CD14-positive monocyte (primary cell): ENCODE measurements around the gene SUMF2. TPM values are rescaled to one million over a fixed set of nuclear protein-coding genes. Genes with fewer than 3 reads are reported as not detected.

Experiments used
- DNase-seq, 3 donors: peaks; one replicate each; pipeline ENCODE4 v3.0.0-alpha.2; 2011 to 2022
- H2AFZ ChIP-seq: 2 replicates; pipeline ENCODE4 v1.6.0; 2012; ENCODE audit warnings: mild to moderate bottlenecking, low read depth, low read length, inconsistent platforms; ENCODE audit not compliant: insufficient read depth, poor library complexity, severe bottlenecking
- H3K27ac ChIP-seq, 2 donors: 1 replicate in 1 of 2; 2 replicates in 1 of 2; pipeline ENCODE4 v1.5.1; 2012 to 2013; ENCODE audit warnings: low read length in 2 of 2, control low read depth in 1 of 2, inconsistent platforms in 1 of 2, low read depth in 1 of 2, mild to moderate bottlenecking in 1 of 2
- H3K27me3 ChIP-seq, 2 donors: one replicate each; pipeline versions ENCODE4 v1.6.0 to v1.6.1; 2011 to 2013; ENCODE audit warnings: low read length in 2 of 2; ENCODE audit not compliant: control insufficient read depth in 2 of 2, insufficient read depth in 2 of 2
- H3K36me3 ChIP-seq, 2 donors: replicated peaks in 1 of 2; 1 replicate in 1 of 2; 2 replicates in 1 of 2; pipeline versions ENCODE4 v1.5.1 to v1.6.1; 2012 to 2013; ENCODE audit warnings: low read length in 2 of 2, control low read depth in 1 of 2, inconsistent platforms in 1 of 2, mild to moderate bottlenecking in 1 of 2; ENCODE audit not compliant: insufficient read depth in 2 of 2, control insufficient read depth in 1 of 2
- H3K4me1 ChIP-seq, 2 donors: 1 replicate in 1 of 2; 2 replicates in 1 of 2; pipeline versions ENCODE4 v1.5.1 to v1.6.1; 2012 to 2013; ENCODE audit warnings: low read length in 2 of 2, control low read depth in 1 of 2, inconsistent platforms in 1 of 2, mild to moderate bottlenecking in 1 of 2, moderate library complexity in 1 of 2; ENCODE audit not compliant: insufficient read depth in 2 of 2, control insufficient read depth in 1 of 2
- H3K4me2 ChIP-seq: replicated peaks from 2 replicates; pipeline ENCODE3; 2012; ENCODE audit warnings: low read length, moderate library complexity, mild to moderate bottlenecking; ENCODE audit not compliant: poor library complexity, severe bottlenecking; ENCODE audit errors: extremely low read depth
- H3K4me3 ChIP-seq, 3 experiments: fragments of 200-600 bp in 1 of 3; sonication (generic) in 1 of 3; replicated peaks in 1 of 3; 1 replicate in 2 of 3; 2 replicates in 1 of 3; pipeline ENCODE4 v1.5.1; 2011 to 2013; ENCODE audit warnings: low read length in 3 of 3, mild to moderate bottlenecking in 3 of 3, control low read depth in 2 of 3, low read depth in 2 of 3, inconsistent platforms in 1 of 3, moderate library complexity in 1 of 3
- H3K79me2 ChIP-seq: 2 replicates; pipeline ENCODE4 v1.6.0; 2012; ENCODE audit warnings: mild to moderate bottlenecking, control low read depth, inconsistent platforms, low read length, moderate library complexity; ENCODE audit not compliant: insufficient read depth
- H3K9ac ChIP-seq: 2 replicates; pipeline ENCODE4 v1.6.0; 2017; ENCODE audit warnings: low read length, mild to moderate bottlenecking; ENCODE audit not compliant: insufficient read depth, poor library complexity, severe bottlenecking
- H3K9me3 ChIP-seq, 2 donors: replicated peaks in 1 of 2; 1 replicate in 1 of 2; 2 replicates in 1 of 2; pipeline versions ENCODE4 v1.5.1 to v1.6.1; 2012 to 2013; ENCODE audit warnings: low read length in 2 of 2, control low read depth in 1 of 2; ENCODE audit not compliant: control insufficient read depth in 1 of 2, insufficient read depth in 1 of 2
- H4K20me1 ChIP-seq: 2 replicates; pipeline ENCODE4 v1.6.0; 2012; ENCODE audit warnings: mild to moderate bottlenecking, low read length, control low read depth, moderate library complexity; ENCODE audit not compliant: insufficient read depth
- H3K27ac Mint-ChIP-seq, 7 donors: one replicate each; pipeline ENCODE4 v1.8.0; 2020; ENCODE audit warnings: mild to moderate bottlenecking in 7 of 7, mixed read lengths in 7 of 7, moderate library complexity in 6 of 7, inconsistent platforms in 2 of 7
- H3K27me3 Mint-ChIP-seq, 3 donors: one replicate each; pipeline ENCODE4 v1.8.0; 2021 to 2022; ENCODE audit warnings: low read depth in 3 of 3, mild to moderate bottlenecking in 3 of 3, mixed read lengths in 3 of 3, moderate library complexity in 3 of 3, inconsistent platforms in 1 of 3
- H3K36me3 Mint-ChIP-seq, 2 donors: one replicate each; pipeline ENCODE4 v1.8.0; 2020; ENCODE audit warnings: mixed read lengths in 2 of 2, inconsistent platforms in 1 of 2, mild to moderate bottlenecking in 1 of 2
- H3K4me1 Mint-ChIP-seq: one replicate; pipeline ENCODE4 v1.8.0; 2020; ENCODE audit warnings: mild to moderate bottlenecking, mixed read lengths
- H3K4me3 Mint-ChIP-seq, 2 donors: one replicate each; pipeline ENCODE4 v1.8.0; 2020; ENCODE audit warnings: mild to moderate bottlenecking in 2 of 2, mixed read lengths in 2 of 2, moderate library complexity in 1 of 2
- H3K9me3 Mint-ChIP-seq, 7 donors: one replicate each; pipeline ENCODE4 v1.8.0; 2020 to 2022; ENCODE audit warnings: mixed read lengths in 7 of 7, mild to moderate bottlenecking in 6 of 7, moderate library complexity in 6 of 7, inconsistent platforms in 2 of 7
- CTCF ChIP-seq: fragments of 200-600 bp; IDR thresholded peaks from one replicate; pipeline ENCODE4 v1.8.0; 2022; ENCODE audit warnings: antibody characterized with exemption, mild to moderate bottlenecking
- WGBS: methylation state at CpG from one replicate; pipeline ENCODE4 v1.1.5; 2013; ENCODE audit warnings: missing lambda C conversion rate; ENCODE audit not compliant: insufficient coverage; 5-methylcytosine and 5-hydroxymethylcytosine counted together
- intact Hi-C, 2 donors: fragments of 100-400 bp; cut with micrococcal nuclease; formaldehyde crosslinking; loops; one replicate each; pipeline versions ENCODE4 v1.15.0 to v1.15.1; 2023
- polyA plus RNA-seq, 3 donors: library from polyadenylated mRNA; depleted of rRNA in 1 of 3; unstranded in 2 of 3; stranded (reverse) in 1 of 3; fragments of 300-500 nt in 2 of 3; fragments of >200 nt in 1 of 3; fragmentation: Illumina TruSeq in 2 of 3; gene quantifications; 1 replicate in 2 of 3; 2 replicates in 1 of 3; pipeline ENCODE4 v1.2.3, GENCODE V29; 2012 to 2021

SUMF2 gene
- polyA plus RNA-seq, 3 donors: 69.5 to 88.2 (median 75.0) TPM

DNA sequence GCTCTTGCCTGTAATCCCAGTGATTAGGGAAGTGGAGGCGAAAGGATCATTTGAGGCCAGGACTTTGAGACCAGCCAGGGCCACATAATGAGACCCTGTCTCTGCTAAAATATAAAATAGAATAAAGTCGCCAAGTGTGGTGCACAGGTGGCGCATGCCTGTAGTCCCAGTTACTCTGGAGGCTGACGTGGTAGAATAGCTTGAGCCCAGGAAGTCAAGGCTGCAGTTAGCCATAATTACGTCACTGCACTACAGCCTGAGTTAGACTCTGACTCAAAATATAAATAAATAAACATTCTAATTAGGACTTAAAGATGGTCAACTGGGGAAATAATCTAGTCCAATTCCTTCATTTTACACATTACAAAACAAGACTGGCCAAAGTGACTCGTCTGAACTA is 41.4 kb downstream of the SUMF2 start:
- H3K4me1 ChIP-seq: peaks cover 22 to 24% of the 10 kb centered on the region in 2 donors
- peaks cover 0 to 3% of the 10 kb centered on the region in 2 donors for H3K9me3 ChIP-seq
- Mint-ChIP-seq H3K4me3 (peak overlapping the region; percentile 95 to 99), H3K27ac (peak overlapping the region; percentile 96 to 99 (median 98)), H3K4me1 (peaks cover 25% of the 10 kb centered on the region), H3K27me3 (peaks cover 0 to 9% (median 2%) of the 10 kb centered on the region in 3 donors), H3K36me3 (peaks cover 35 to 46% of the 10 kb centered on the region in 2 donors), H3K9me3 (peaks cover 10 to 24% (median 18%) of the 10 kb centered on the region in 7 donors)
- peak overlapping the region; percentile 62 to 97 (median 89) for H3K4me3 ChIP-seq
- H2AFZ ChIP-seq: peak overlapping the region; percentile 83
- peak overlapping the region; percentile 89 for H3K9ac ChIP-seq
- H4K20me1 ChIP-seq: peaks cover 7% of the 10 kb centered on the region
- H3K79me2 ChIP-seq: peaks cover 31% of the 10 kb centered on the region
- 19% methylated on average over 3 of the region's 6 CpGs for WGBS
- intact Hi-C loops: loop anchor here (5.0 to 10.0 kb wide), 3 partner anchors 43 to 1341 kb away; partner anchors contain the start of genes LANCL2 (in 2 of the 2) and SUMF2 (in 1 of the 2)
- TF ChIP-seq CTCF: no peak
- peak overlapping the region; percentile 93 to 97 for H3K27ac ChIP-seq
- peaks cover 36 to 41% of the 10 kb centered on the region in 2 donors for H3K36me3 ChIP-seq
- peak; percentile 45 to 73 (median 49) for DNase-seq
- peak overlapping the region; percentile 83 for H3K4me2 ChIP-seq
- H3K27me3 ChIP-seq: no peaks in the 10 kb centered on the region

GRCh38 chr7:56106108-56107073 is 42.3 kb downstream of the SUMF2 start, which contains the start of gene CHCHD2:
TSS of gene CHCHD2 (minus strand) at chr7:56106476. CDS start at chr7:56106413, 63 bp downstream.
- peaks cover 26 to 38% of the 10 kb centered on the region in 2 donors for H3K36me3 Mint-ChIP-seq
- H3K9ac ChIP-seq: peak within 1 kb of the TSS; percentile 89
- WGBS: under 1% methylated on average over 47 of the region's 57 CpGs
- peak within 1 kb of the TSS; percentile 96 to 99 (median 98) for H3K27ac Mint-ChIP-seq
- peaks cover 27 to 32% of the 10 kb centered on the region in 2 donors for H3K36me3 ChIP-seq
- H3K4me3 ChIP-seq: peak within 1 kb of the TSS; percentile 62 to 97 (median 89)
- peaks cover 7% of the 10 kb centered on the region for H4K20me1 ChIP-seq
- peak within 1 kb of the TSS; percentile 83 for H2AFZ ChIP-seq
- TF ChIP-seq CTCF: no peak
- peak within 1 kb of the TSS; percentile 93 to 97 for H3K27ac ChIP-seq
- H3K9me3 Mint-ChIP-seq: peaks cover 10 to 24% (median 18%) of the 10 kb centered on the region in 7 donors
- H3K4me3 Mint-ChIP-seq: peak within 1 kb of the TSS; percentile 95 to 99
- DNase-seq: peak; percentile 98 to 99 (median 99)
- peaks cover 31% of the 10 kb centered on the region for H3K79me2 ChIP-seq
- peaks cover 22 to 24% of the 10 kb centered on the region in 2 donors for H3K4me1 ChIP-seq
- peaks cover 25% of the 10 kb centered on the region for H3K4me1 Mint-ChIP-seq
- peaks cover 0 to 3% of the 10 kb centered on the region in 2 donors for H3K9me3 ChIP-seq
- peak within 1 kb of the TSS; percentile 83 for H3K4me2 ChIP-seq
- intact Hi-C loops: loop anchor here (1.0 to 10.0 kb wide), 4 partner anchors 44 to 1342 kb away; partner anchors contain the start of genes LANCL2 (in 2 of the 2), NIPSNAP2 (in 1 of the 2) and SUMF2 (in 1 of the 2)
- no peaks in the 10 kb centered on the region for H3K27me3 ChIP-seq
- H3K27me3 Mint-ChIP-seq: peaks cover 0 to 9% (median 2%) of the 10 kb centered on the region in 3 donors
